HUES64 (cell line): ENCODE data around the gene NKAIN2.
"Not testable (repeated sequence)": the region's sequence is repeated elsewhere in the genome, so short reads cannot be mapped to it uniquely, and the experiment has no call there.

Experiments used
- H3K27ac ChIP-seq: 2 replicates; pipeline ENCODE4 v1.7.0; 2013; ENCODE audit warnings: low read depth, low read length, inconsistent platforms
- H3K27me3 ChIP-seq: 2 replicates; pipeline ENCODE4 v1.6.1; 2013; ENCODE audit warnings: mild to moderate bottlenecking, low read length; ENCODE audit not compliant: insufficient read depth
- H3K36me3 ChIP-seq: 2 replicates; pipeline ENCODE4 v1.6.1; 2013; ENCODE audit warnings: mild to moderate bottlenecking, low read length; ENCODE audit not compliant: insufficient read depth
- H3K4me1 ChIP-seq: 2 replicates; pipeline ENCODE4 v1.6.1; 2013; ENCODE audit warnings: mild to moderate bottlenecking, low read length, moderate library complexity; ENCODE audit not compliant: insufficient read depth
- H3K4me3 ChIP-seq: 2 replicates; pipeline ENCODE4 v1.5.1; 2013; ENCODE audit warnings: mild to moderate bottlenecking, low read length, moderate library complexity
- H3K9ac ChIP-seq: 2 replicates; pipeline ENCODE4 v1.6.1; 2013; ENCODE audit warnings: mild to moderate bottlenecking, low read depth, low read length
- H3K9me3 ChIP-seq: 2 replicates; pipeline ENCODE4 v1.6.1; 2013; ENCODE audit warnings: low read depth, low read length; ENCODE audit not compliant: insufficient read depth
- WGBS: fragments of 150-250, 120-280 bp; methylation state at CpG from one replicate; pipeline ENCODE4 v1.1.7; 2013; ENCODE audit warnings: missing lambda C conversion rate; 5-methylcytosine and 5-hydroxymethylcytosine counted together

Gene NKAIN2

DNA sequence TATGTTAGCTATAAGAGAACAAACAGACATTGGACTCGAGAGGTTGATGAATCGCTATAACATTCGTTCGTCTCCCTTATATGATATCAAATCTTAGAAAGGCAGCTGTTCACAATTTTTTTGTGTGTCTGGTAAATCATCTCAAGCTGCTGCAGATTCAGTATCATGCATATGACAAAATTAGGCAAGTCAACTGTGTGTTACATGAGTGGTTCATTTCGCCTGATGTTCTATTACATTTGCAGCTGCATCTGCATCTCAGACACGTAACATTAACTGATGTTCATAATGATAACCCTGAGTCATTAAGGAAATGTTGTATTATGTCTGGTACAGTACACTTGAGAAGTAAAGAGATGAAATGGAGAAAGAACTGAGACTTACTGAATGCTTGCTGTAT, 92.1 kb downstream of the NKAIN2 start:
- no peak overlapping the region for H3K4me3 ChIP-seq
- H3K27ac ChIP-seq: no peak overlapping the region
- H3K4me1 ChIP-seq: no peaks in the 10 kb centered on the region
- no peak overlapping the region for H3K9ac ChIP-seq
- H3K36me3 ChIP-seq: no peaks in the 10 kb centered on the region
- WGBS: 98% methylated on average over 6 of the region's 6 CpGs
- no peaks in the 10 kb centered on the region for H3K9me3 ChIP-seq
- no peaks in the 10 kb centered on the region for H3K27me3 ChIP-seq

DNA sequence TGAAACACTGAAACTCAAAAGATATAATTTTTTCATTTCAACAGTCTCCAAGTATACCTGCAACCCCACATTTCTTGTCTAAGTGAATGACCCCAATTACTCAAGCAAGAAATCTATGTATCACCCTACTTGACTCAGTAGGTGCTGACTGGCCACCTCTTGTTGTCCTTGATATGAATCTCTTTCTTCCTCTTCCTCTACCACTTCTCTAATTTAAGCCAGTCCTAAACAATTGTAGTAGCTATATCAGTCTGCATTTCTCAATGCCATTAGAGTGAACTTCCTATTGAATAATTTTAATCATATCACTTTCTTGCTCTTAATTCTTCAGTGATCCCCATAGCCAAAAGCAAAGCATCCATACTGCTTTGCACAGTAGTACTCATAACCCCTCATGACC, 93.2 kb downstream of the NKAIN2 start:
- Histone ChIP-seq H3K27ac (no peak overlapping the region), H3K9ac (no peak overlapping the region), H3K9me3 (no peaks in the 10 kb centered on the region), H3K4me1 (no peaks in the 10 kb centered on the region), H3K4me3 (no peak overlapping the region), H3K27me3 (no peaks in the 10 kb centered on the region), H3K36me3 (no peaks in the 10 kb centered on the region)

DNA sequence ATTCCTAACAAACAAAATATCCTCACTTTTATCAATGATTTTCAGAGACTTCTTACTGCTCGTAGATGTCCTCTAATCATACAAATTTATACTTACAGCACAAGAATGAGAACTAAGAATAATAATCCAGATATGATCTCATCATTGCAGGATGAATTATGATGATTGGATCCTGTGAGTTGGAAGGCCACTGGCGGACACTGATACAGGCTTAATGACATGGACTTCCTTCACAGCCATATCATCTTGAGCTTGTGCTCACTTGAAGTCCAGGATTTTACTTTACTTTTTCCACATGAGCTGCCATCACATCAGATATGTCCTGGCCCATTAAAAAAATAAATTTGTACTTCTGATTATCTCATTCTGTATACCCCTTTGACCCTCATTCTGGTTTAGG, 94.3 kb downstream of the NKAIN2 start:
- no peak overlapping the region for H3K9ac ChIP-seq
- H3K27ac ChIP-seq: no peak overlapping the region
- WGBS: 100% methylated on average over 2 of the region's 2 CpGs
- H3K9me3 ChIP-seq: no peaks in the 10 kb centered on the region
- H3K4me3 ChIP-seq: no peak overlapping the region
- no peaks in the 10 kb centered on the region for H3K27me3 ChIP-seq
- H3K36me3 ChIP-seq: no peaks in the 10 kb centered on the region
- no peaks in the 10 kb centered on the region for H3K4me1 ChIP-seq

DNA sequence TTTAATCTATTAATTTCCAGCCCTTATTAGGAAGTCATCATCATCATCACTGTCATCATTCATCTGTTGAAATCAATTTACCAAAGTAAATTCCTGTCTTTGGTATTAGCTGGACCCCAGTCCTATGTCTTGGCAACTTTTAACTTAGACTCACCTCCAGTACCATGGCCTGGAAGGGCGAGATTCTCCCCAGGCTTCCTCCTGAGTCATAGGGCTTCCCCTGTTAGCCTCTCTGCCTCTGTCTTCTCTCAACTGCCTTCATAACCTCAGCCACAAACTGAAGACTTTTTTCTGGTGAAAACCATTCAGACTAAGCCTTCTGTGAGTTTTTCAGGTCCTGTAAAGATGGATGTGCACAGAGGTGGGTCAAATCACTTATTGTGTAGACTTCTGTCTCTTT, 95.0 kb downstream of the NKAIN2 start:
- no peak overlapping the region for H3K9ac ChIP-seq
- 86% methylated on average over 1 of the region's 1 CpG for WGBS
- no peaks in the 10 kb centered on the region for H3K36me3 ChIP-seq

DNA sequence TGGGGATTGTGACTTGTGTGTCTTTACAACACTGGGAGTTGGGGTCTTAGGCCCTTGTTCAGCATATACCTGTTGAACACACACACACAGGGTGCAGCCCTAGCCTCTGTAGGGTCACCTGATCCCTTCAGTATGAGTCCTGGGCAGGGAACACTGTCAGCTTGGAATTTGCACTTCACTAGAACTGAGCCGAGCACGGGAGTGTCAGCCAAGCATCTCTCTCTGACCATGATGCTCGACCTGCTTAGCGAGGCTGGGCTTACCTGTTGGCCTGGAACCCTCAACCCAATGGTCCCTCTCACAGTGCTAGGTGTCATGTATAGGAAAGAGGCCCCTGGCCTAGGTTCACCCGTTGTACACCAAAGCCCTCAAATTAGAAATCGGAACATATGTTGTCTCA, 96.1 kb downstream of the NKAIN2 start:
- Histone ChIP-seq H3K36me3 (no peaks in the 10 kb centered on the region), H3K4me1 (no peaks in the 10 kb centered on the region), H3K9ac (no peak overlapping the region), H3K4me3 (no peak overlapping the region), H3K27me3 (no peaks in the 10 kb centered on the region), H3K9me3 (no peaks in the 10 kb centered on the region), H3K27ac (no peak overlapping the region)
- 93% methylated on average over 6 of the region's 6 CpGs for WGBS

More for the DNA sequence above, 95.0 kb downstream of the NKAIN2 start:
- no peaks in the 10 kb centered on the region for H3K9me3 ChIP-seq
- H3K27ac ChIP-seq: no peak overlapping the region
- no peak overlapping the region for H3K4me3 ChIP-seq
- no peaks in the 10 kb centered on the region for H3K27me3 ChIP-seq
- no peaks in the 10 kb centered on the region for H3K4me1 ChIP-seq

DNA sequence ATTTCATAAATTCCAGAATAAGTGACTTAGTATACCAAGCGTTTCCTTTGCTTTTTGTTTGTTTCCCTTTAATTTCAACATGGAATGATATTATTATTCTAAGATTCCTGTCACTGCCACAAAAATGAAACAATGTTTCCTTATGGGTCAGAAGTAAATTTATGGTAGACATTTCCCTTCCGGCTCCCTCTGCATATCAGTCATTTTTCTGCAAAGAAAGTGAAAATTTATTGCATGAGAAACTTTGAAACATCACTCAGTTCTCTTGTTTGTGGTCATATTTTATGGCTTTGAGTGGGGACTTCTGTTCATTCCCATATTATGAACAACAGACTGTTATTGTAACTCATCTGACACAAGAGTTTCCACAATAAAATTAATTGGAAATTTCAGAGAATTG, 97.8 kb downstream of the NKAIN2 start:
- 100% methylated on average over 1 of the region's 2 CpGs for WGBS
- no peak overlapping the region for H3K4me3 ChIP-seq
- no peak overlapping the region for H3K9ac ChIP-seq
- no peak overlapping the region for H3K27ac ChIP-seq
- H3K27me3 ChIP-seq: no peaks in the 10 kb centered on the region
- H3K9me3 ChIP-seq: no peaks in the 10 kb centered on the region
- no peaks in the 10 kb centered on the region for H3K4me1 ChIP-seq
- H3K36me3 ChIP-seq: no peaks in the 10 kb centered on the region

DNA sequence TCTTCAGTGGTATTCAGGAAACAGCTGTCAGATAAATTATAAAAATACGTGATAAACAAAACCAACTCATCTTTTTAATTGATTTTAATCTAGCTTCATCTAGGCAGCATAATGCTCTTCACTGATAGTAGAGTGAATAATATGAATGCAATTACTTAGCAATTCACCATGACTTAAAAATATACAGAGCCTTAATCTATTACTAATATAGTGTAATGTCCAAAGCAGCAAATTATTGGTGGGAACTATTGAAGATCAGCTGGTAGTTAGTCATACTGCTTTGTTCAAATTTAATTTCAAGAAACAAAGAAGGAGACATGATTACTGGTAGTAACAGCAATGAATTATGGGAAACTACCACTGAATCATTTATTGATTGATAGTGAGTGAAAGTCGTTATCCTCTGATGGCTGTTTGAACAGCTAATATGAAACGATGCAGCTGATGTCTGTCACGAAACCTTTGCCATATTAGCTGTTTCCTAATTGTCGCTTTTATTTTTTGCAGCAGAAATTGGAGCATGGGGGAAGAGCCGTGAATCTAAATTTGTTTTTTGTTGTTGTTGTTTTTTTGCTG, 99.2 kb downstream of the NKAIN2 start:
- Histone ChIP-seq H3K27ac (no peak overlapping the region), H3K9me3 (no peaks in the 10 kb centered on the region), H3K4me3 (no peak overlapping the region), H3K27me3 (no peaks in the 10 kb centered on the region), H3K36me3 (no peaks in the 10 kb centered on the region), H3K4me1 (no peaks in the 10 kb centered on the region), H3K9ac (no peak overlapping the region)
- WGBS: 95% methylated on average over 5 of the region's 6 CpGs

DNA sequence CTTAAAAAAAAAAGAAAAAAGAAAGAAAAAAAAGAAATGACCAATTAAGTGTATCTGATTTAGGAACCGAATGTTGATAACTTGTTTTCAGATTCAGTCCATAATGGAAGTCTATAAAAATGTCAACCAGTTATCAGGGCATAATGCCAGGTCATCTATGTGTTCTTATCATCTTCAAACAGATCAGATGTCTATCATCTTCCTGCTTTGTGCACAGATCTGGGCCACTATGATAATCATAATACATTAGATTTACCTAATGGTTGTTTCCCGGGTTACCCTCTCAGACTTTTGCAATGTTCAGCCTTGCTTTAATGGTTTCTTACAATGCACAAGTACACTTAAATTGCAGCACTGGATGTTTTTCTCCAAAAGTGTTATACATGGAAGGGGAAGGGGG, 100.6 kb downstream of the NKAIN2 start:
- Histone ChIP-seq H3K27me3 (no peaks in the 10 kb centered on the region; the same call in 1 of the 2 replicates), H3K4me3 (no peak overlapping the region), H3K27ac (no peak overlapping the region), H3K4me1 (no peaks in the 10 kb centered on the region), H3K9me3 (no peaks in the 10 kb centered on the region), H3K36me3 (no peaks in the 10 kb centered on the region), H3K9ac (no peak overlapping the region)
- WGBS: 92% methylated on average over 2 of the region's 2 CpGs

DNA sequence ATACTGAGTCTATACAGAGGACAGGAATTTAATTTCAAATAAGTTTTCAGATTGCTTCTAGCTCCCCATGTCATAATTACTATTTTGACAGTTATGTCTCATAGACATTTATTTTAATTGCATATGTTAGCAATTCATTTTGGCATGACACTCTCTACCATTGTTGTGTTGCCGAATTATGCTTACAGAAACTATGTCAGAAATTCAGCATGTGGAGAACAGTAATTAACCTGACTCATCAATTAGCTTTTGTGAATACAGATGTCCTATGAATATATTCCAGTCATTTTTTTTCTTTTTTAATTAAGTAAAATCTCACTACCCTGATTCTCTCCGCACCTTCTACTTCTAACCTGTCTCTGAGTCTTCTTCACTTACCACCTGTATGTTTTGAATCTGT, 105.1 kb downstream of the NKAIN2 start:
- Histone ChIP-seq H3K27me3 (peaks cover 26% of the 10 kb centered on the region), H3K9me3 (no peaks in the 10 kb centered on the region), H3K36me3 (no peaks in the 10 kb centered on the region), H3K9ac (no peak overlapping the region), H3K4me3 (no peak overlapping the region), H3K4me1 (no peaks in the 10 kb centered on the region), H3K27ac (no peak overlapping the region)
- 91% methylated on average over 2 of the region's 2 CpGs for WGBS

DNA sequence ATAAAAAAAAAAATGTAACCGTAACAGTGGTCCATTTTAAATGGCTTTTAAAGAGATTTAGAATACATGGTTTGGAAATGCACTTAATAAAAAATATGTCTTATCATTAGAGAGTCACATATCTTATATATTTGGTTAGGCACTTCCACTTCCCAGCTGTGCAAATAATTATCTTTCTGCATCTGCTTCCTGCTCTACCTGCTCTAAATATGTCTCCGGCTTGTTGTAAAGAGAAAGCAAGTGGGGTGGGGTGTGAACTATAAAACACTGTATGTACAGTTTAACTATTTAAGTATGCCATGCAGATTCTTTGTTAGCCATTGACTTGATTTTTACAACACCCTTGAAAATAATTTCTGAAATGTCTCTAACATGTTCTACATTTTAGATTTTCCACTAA, 106.3 kb downstream of the NKAIN2 start:
- Histone ChIP-seq H3K27me3 (peaks cover 38% of the 10 kb centered on the region), H3K9me3 (no peaks in the 10 kb centered on the region), H3K27ac (no peak overlapping the region), H3K36me3 (no peaks in the 10 kb centered on the region), H3K4me3 (no peak overlapping the region), H3K4me1 (no peaks in the 10 kb centered on the region), H3K9ac (no peak overlapping the region)
- WGBS: 100% methylated on average over 1 of the region's 2 CpGs

DNA sequence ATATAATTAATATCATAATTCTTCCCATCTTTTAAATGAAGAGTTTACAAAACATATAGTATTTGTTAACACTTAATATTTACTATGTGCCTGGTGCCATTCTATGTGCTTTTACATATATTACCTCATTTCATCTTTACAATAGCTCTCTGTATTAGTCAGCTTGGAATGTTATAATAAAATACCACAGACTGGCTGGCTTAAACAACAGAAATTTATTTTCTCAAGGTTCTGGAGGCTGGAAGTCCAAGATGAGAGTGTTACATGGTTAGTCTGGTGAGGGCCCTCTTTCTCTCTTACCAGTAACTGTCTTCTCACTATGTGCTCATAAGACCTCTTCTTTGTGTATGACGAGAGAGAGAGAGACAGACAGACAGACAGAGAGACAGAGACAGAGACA, 110.2 kb downstream of the NKAIN2 start:
- H3K36me3 ChIP-seq: no peaks in the 10 kb centered on the region
- no peak overlapping the region for H3K4me3 ChIP-seq
- H3K27ac ChIP-seq: no peak overlapping the region
- peaks cover 76% of the 10 kb centered on the region for H3K27me3 ChIP-seq
- no peaks in the 10 kb centered on the region for H3K9me3 ChIP-seq
- no peaks in the 10 kb centered on the region for H3K4me1 ChIP-seq
- no peak overlapping the region for H3K9ac ChIP-seq
- WGBS: 76% methylated on average over 1 of the region's 1 CpG

DNA sequence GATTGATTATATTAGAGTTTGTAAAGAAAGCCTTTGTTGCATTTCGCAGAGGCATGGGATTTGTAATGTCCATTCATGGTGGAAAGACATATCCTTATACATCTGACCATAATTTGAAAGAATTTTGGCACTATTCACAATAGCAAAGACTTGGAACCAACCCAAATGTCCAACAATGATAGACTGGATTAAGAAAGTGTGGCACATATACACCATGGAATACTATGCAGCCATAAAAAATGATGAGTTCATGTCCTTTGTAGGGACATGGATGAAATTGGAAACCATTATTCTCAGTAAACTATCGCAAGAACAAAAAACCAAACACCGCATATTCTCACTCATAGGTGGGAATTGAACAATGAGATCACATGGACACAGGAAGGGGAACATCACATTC, 119.7 kb downstream of the NKAIN2 start:
- no CpG with 5 or more reads among the region's 3 CpGs for WGBS
- H3K4me3 ChIP-seq, H3K9me3 ChIP-seq, H3K27ac ChIP-seq, H3K9ac ChIP-seq, H3K4me1 ChIP-seq, H3K36me3 ChIP-seq: not testable (repeated sequence)
- peaks cover 30% of the 10 kb centered on the region for H3K27me3 ChIP-seq
